ENCODE data around the gene SLC12A5.

DNA sequence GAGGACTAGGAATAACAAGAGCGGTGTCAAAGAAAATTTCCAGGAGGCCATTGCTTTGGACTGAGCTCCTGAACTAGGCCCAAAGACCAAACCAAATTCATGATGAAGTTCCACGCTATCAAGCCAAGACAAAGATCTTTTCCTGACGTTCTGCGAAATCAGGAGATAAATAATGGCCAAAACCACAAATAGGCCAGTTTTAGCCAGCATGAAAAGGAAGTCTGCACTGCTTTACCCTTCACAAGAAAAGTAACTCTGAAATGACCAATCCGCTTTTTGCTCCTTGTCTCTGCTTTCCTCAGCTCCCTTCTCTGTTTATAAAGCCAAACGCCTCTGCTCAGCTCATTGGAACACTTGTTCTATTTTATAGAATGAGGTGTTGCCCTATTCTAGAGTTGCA is 54.1 kb downstream of the SLC12A5 start:
- TF ChIP-seq, protein P1, sequence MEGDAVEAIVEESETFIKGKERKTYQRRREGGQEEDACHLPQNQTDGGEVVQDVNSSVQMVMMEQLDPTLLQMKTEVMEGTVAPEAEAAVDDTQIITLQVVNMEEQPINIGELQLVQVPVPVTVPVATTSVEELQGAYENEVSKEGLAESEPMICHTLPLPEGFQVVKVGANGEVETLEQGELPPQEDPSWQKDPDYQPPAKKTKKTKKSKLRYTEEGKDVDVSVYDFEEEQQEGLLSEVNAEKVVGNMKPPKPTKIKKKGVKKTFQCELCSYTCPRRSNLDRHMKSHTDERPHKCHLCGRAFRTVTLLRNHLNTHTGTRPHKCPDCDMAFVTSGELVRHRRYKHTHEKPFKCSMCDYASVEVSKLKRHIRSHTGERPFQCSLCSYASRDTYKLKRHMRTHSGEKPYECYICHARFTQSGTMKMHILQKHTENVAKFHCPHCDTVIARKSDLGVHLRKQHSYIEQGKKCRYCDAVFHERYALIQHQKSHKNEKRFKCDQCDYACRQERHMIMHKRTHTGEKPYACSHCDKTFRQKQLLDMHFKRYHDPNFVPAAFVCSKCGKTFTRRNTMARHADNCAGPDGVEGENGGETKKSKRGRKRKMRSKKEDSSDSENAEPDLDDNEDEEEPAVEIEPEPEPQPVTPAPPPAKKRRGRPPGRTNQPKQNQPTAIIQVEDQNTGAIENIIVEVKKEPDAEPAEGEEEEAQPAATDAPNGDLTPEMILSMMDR (IDR thresholded peaks at IDR 0.05) = no peak
- TF ChIP-seq POLR2A (IDR thresholded peaks at IDR 0.05) = no peak
